NB4 (cell line): ENCODE measurements around the gene COG3.
"Not testable (repeated sequence)": the region's sequence is repeated elsewhere in the genome, so short reads cannot be mapped to it uniquely, and the experiment has no call there.

Experiments used
- DNase-seq: peaks from one replicate; pipeline ENCODE4 v3.0.0; 2010; ENCODE audit warnings: low read depth
- H3K4me3 ChIP-seq: one replicate; pipeline ENCODE4 v1.5.1; 2011; ENCODE audit warnings: mild to moderate bottlenecking, low read depth, low read length, moderate library complexity
- MYC ChIP-seq: IDR thresholded peaks from 2 replicates; pipeline ENCODE4 v1.6.1; 2011; ENCODE audit warnings: low read depth, low read length
- POLR2A ChIP-seq: IDR thresholded peaks from 2 replicates; pipeline ENCODE4 v1.6.1; 2011; ENCODE audit warnings: mild to moderate bottlenecking; ENCODE audit not compliant: insufficient read length; ENCODE audit errors: extremely low read depth
- TF ChIP-seq, protein P1 (sequence below): IDR thresholded peaks from 2 replicates; pipeline ENCODE4 v1.6.1; 2011; ENCODE audit warnings: low read depth, low read length
- TF ChIP-seq, protein P2 (sequence below): IDR thresholded peaks from one replicate; pipeline ENCODE4 v1.5.1; 2012; ENCODE audit warnings: low read depth, low read length

The COG3 gene, protein sequence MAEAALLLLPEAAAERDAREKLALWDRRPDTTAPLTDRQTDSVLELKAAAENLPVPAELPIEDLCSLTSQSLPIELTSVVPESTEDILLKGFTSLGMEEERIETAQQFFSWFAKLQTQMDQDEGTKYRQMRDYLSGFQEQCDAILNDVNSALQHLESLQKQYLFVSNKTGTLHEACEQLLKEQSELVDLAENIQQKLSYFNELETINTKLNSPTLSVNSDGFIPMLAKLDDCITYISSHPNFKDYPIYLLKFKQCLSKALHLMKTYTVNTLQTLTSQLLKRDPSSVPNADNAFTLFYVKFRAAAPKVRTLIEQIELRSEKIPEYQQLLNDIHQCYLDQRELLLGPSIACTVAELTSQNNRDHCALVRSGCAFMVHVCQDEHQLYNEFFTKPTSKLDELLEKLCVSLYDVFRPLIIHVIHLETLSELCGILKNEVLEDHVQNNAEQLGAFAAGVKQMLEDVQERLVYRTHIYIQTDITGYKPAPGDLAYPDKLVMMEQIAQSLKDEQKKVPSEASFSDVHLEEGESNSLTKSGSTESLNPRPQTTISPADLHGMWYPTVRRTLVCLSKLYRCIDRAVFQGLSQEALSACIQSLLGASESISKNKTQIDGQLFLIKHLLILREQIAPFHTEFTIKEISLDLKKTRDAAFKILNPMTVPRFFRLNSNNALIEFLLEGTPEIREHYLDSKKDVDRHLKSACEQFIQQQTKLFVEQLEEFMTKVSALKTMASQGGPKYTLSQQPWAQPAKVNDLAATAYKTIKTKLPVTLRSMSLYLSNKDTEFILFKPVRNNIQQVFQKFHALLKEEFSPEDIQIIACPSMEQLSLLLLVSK

DNA sequence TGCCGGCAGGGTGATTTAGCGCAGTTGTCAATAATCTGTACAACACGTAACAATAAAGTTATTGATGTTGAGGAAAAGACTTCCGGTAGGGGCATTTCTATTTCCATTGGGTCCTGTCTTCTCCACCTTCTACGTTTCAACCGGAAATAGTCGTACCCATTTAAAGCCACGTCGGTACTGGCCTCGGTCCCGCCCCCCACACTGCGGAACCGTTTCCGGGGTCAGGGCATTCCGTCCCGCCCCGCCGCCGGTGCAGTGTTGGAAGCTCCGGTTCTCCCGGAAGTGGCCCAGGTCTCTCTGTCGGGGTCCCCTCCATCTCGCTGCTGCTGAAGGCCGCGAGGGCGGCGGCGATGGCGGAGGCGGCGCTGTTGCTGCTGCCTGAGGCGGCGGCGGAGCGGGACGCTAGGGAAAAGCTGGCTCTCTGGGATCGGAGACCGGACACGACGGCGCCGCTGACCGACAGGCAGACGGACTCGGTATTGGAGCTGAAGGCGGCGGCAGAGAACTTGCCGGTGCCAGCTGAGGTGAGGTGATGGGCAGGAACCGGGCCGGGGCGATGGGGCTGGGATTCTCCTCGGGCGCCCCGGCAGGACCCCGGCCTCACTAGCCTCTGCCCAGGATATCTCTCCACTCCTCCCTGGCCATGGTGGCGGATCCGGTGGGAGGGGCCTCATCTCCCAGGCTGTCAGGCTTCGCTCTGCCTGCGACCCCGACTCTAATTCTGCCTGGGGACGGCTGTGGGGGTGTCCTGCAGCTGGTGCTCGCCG is at the start of gene COG3:
COG3 (plus strand) TSS at position 253 of the 767 bp plus-strand sequence; CDS start at position 351, 98 bp downstream.
- TF ChIP-seq MYC (peak; percentile 95), POLR2A (peak; percentile 84)
- TF ChIP-seq, protein P1, sequence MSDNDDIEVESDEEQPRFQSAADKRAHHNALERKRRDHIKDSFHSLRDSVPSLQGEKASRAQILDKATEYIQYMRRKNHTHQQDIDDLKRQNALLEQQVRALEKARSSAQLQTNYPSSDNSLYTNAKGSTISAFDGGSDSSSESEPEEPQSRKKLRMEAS, result peak; percentile 85
- TF ChIP-seq, protein P2, sequence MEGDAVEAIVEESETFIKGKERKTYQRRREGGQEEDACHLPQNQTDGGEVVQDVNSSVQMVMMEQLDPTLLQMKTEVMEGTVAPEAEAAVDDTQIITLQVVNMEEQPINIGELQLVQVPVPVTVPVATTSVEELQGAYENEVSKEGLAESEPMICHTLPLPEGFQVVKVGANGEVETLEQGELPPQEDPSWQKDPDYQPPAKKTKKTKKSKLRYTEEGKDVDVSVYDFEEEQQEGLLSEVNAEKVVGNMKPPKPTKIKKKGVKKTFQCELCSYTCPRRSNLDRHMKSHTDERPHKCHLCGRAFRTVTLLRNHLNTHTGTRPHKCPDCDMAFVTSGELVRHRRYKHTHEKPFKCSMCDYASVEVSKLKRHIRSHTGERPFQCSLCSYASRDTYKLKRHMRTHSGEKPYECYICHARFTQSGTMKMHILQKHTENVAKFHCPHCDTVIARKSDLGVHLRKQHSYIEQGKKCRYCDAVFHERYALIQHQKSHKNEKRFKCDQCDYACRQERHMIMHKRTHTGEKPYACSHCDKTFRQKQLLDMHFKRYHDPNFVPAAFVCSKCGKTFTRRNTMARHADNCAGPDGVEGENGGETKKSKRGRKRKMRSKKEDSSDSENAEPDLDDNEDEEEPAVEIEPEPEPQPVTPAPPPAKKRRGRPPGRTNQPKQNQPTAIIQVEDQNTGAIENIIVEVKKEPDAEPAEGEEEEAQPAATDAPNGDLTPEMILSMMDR, result peak; percentile 1
- H3K4me3 ChIP-seq, result peak within 1 kb of the TSS; percentile 86
- peak; percentile 98 for DNase-seq

DNA sequence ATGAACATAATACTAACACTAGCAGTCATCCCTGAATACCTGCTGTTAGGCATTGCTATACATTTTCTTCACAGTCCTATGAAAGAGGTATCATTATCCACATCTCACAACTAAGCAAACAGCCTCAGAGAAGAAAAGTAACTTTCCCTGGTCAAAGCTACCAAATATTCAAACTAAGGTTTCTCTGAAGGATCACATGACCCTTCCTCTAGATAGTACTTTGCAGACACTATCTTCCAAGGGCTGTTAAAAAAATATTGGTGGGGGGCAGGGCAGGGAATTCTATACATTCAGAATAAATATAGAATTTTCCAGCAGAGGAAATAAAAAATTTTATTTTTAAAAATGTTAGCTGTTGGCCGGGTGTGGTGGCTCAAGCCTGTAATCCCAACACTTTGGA is 49.6 kb upstream of the COG3 start:
- no peak overlapping the region for H3K4me3 ChIP-seq
- DNase-seq, result no peak
- TF ChIP-seq, protein P1, result no peak
- TF ChIP-seq, protein P2, result no peak
- TF ChIP-seq MYC (no peak), POLR2A (no peak)

DNA sequence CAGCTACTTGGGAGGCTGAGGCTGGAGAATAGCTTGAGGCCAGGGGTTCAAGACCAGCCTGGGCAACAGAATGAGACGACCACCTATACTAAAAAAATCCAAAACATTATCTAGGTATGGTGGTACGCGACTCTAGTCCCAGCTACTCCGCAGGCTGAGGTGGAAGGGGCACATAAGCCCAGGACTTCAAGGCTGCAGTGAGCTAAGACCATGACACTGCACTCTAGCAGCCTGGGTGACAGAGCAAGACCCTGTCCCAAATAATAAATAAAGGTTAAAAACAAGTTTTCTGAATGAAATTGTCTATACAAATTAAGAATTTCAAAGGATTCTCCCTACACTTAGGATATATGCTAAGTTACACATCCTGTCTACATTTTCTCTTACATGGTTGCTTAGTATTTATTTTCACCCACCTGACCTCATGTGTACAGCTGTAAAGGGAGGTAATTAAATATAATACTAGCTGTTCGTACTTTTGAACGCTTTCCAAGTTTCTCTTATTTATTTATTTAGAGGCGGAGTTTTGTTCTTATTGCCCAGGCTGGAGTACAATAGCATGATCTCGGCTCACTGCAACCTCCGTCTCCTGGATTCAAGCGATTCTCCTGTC is 48.1 kb upstream of the COG3 start:
- DNase-seq, result peak; percentile 39
- TF ChIP-seq, protein P1, result no peak
- TF ChIP-seq, protein P2, result no peak
- TF ChIP-seq MYC, result no peak
- TF ChIP-seq POLR2A, result no peak
- H3K4me3 ChIP-seq, result peak overlapping the region; percentile 77

DNA sequence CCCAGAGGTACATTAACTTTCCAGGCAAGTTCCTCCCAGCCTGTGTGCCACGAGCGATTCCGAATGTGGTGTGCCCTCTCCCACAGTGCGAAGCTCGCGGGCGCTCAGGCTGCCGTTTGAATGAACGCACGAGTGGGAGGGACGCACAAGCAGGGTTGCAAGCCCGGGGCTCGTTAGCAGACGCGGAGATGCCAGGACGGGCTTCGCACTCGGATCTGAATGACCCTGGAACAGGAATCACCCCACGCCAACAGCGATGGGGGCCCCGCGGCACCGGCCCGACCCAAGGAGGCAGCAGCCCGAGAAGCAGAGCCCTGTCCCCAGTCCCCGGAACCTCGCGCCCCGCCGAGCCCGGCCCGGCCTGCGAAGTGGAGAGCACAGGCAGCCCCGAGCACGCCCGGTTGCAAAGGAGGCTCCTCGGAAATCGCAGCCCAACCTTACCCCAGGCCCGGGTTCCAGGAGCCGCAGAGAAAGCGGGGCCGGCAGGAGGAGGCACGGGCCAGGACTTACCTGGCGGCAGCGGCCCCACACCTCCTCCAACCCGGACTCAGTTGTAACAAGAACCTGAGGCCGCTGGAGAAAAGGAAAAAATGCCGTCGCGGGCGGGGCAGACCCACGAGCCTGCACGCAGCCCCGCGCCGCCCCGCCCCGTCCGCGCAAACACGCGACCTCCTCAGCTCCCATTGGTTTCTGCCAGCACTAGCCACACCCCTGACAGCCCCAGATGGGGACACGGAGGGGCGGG is 46.8 kb upstream of the COG3 start, which contains the start of gene SLC25A30:
SLC25A30 (minus strand) TSS at position 584 of the 745 bp plus-strand sequence. CDS start 6,948 bp downstream, outside the sequence.
- DNase-seq, result peak; percentile 95
- peak within 1 kb of the TSS; percentile 77 for H3K4me3 ChIP-seq
- TF ChIP-seq, protein P1, result peak; percentile 71
- peak; percentile 74 for TF ChIP-seq POLR2A
- TF ChIP-seq MYC, result peak; percentile 37
- TF ChIP-seq, protein P2, result no peak

DNA sequence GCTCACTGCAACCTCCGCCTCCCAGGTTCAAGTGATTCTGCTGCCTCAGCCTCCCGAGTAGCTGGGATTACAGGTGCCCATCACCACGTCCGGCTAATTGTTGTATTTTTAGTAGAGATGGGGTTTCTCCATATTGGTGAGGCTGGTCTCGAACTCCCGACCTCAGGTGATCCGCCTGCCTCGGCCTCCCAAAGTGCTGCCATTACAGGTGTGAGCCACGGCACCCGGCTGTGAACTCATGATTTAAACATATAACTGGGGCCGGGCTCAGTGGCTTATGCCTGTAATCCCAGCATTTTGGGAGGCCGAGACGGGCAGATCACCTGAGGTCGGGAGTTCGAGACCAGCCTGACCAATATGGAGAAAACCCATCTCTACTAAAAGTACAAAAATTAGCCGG is 45.4 kb upstream of the COG3 start:
- H3K4me3 ChIP-seq, DNase-seq: not testable (repeated sequence)
